T-helper 2 cell treated with Interferon-gamma antibody and Interleukin-4, amounts not matched to agents 100 ng/mL and 5 ng/mL, for 36 hours (primary cell): Measurements from ENCODE around the gene GNB1L. TPM values are rescaled to one million over a fixed set of nuclear protein-coding genes. Genes with fewer than 3 reads are reported as not detected.

Experiments used
- intact Hi-C: fragments of 100-400 bp; cut with micrococcal nuclease; formaldehyde crosslinking; loops from one replicate; pipeline ENCODE4 v1.15.1; 2023
- total RNA-seq: library from RNA; stranded (reverse); gene quantifications from 2 replicates; pipeline ENCODE4 v1.2.3, GENCODE V29; 2022

GNB1L gene
- total RNA-seq, 1 donor from 2014 or later: 9.6 TPM

DNA sequence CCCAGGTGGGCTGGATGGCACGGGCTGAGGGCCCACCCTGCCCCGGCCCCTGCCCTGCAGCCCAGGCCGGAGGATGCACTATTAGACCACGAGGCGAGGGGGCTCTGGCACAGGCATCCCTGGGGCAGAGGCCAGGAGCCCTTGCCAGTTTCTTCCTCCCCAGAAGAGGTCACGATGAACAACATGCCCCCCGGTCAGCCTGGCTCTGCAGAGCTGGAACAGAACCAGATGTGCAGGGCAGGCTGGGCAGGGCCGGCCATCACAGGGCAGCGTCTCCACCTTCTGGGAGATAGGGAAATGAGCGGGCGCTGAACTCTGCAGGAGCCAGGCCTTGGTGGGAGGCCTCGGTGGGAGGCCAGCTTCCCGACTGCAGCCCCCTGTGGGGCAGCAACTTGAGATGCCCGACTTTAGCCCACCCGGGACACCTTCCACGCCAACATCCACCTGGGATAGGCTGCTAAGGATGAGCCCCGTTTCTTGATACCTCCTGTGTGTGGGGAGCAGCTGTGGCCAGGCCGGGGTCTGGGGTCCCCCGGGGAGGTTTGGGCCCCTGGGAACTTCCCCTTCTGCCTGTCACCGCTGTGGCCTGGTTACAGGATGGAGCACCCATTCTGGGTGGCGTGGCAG, 21.8 kb upstream of the GNB1L start:
- intact Hi-C loops: no loop called here

- intact Hi-C loops: no loop called here
These were observed 21.0 kb upstream of the GNB1L start for GRCh38 chr22:19875531-19876313.

DNA sequence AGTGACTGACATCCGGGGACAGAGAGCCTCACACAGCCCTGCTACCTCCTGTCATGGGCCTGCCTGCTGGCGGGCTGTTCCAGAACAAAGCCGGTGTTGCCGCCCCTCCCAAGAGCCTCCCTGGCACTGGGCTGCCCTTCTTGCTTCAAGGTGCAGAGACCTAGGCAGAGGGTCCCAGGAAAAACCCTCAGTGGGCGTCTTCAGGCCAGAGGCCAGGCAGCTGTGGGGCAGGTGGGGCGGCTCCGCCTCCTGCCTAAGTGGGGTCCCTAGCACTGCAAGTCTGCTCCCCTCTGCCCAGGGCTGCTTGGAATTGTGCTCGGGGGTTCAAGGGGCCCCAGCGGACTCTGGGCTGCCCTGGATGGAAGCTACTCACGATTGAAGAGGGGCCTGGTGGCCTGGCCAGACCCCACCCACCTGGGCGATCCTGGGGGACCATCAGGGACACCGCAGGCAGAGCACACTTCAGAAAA, 20.4 kb upstream of the GNB1L start:
- intact Hi-C loops: no loop called here

- intact Hi-C loops: no loop called here
These were observed 19.8 kb upstream of the GNB1L start for GRCh38 chr22:19874307-19875060.

DNA sequence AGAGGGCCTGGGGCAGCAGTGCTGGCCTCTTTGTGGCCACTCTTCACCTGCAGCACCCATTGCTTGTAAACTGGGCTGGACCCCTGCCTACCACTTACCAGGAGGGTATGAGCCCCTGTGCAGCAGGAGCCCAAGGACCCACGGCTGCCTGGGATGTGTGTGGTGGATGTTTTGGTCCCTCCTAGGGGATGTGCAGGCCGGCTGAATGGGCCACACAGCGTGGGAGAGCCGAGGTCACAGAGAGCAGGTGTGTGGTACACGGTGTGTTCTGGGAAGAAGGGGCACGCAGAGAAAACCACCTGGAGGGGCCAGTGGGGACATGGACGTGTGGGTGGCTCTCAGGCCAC, 19.3 kb upstream of the GNB1L start:
- intact Hi-C loops: no loop called here

GRCh38 chr22:19873138-19873959, 18.7 kb upstream of the GNB1L start:
- intact Hi-C loops: no loop called here

GRCh38 chr22:19872779-19873137, 18.1 kb upstream of the GNB1L start:
- intact Hi-C loops: no loop called here

DNA sequence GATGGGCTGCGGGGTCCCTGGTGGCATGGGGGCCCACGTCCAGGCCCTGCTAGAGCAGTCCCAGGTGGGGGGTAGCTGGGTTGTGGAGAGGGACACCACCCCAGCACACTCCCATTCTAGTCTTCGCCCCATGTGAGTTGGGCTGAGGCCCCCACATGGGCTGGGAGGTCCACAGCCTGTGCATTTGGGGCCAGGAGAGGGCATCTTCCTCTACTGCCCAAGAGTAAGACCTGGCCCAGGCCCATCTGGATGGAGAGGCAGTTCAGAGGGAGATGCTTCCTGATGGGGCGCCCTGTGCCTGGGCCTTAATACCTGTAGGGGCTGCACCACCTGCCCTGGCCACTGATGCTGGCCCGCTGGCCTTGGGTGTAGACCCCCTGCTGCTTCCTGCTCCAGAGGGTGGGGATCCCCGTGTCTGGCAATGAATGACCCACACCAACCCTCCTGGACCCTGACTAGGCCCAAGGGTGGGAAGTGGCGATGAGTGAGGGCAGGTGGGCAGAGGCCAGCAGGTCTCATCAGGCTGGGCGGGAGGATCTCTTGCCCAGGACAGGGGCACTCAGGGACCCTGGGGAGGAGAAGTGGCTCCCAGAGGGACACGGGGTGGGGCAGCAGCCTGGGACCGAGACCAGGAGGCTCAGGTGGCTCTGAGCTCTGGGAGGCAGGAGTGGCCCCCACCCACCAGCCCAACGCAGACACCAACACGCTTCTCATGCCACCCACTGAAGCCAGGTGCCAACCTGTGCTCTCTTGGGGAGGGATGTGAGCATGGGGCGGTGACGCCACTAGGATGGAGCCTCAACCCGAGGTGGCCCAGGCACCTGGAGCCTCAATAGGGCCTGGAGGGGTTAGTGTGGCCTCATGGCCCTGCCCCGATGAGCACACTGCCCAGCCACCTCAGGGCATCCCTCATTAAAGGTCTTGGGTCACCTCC, 17.4 kb upstream of the GNB1L start:
- intact Hi-C loops: no loop called here

GRCh38 chr22:19871023-19871844, 16.6 kb upstream of the GNB1L start:
- intact Hi-C loops: no loop called here

- intact Hi-C loops: no loop called here
These were observed 15.7 kb upstream of the GNB1L start for GRCh38 chr22:19870153-19871022.

DNA sequence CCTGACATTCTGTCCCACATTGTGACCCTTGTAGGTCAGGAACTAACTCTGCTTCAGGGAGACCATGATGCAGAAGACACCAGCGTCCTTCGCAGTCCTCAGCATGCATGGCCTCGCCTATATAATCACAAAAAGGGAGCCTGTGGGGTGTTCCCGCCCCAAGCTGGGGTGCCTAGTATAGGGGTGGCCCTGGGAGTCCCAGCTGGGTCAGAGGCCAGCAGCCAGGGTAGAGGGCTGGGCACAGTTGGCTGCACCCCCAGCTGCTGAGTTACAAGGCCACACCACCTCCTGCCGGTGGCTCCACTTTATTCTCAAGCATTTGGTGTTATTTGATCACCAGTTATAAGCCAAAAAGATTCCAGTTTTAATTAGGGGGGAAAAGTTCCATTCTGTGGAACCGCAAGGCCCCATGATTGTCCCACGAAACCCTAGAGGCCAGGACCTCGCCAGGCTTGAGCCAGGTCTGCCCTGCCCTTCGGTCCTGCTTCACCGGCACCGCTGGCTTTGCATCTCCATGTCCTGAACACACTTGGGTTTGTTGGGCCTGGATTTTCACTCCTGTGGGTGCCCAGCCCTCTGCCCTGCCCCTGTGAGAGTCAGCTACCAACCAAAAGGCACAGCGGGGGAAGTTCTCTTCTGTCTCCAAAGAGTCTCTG, 15.0 kb upstream of the GNB1L start:
- intact Hi-C loops: no loop called here

GRCh38 chr22:19868773-19869471, 14.2 kb upstream of the GNB1L start:
- intact Hi-C loops: no loop called here

GRCh38 chr22:19868333-19868732, 13.7 kb upstream of the GNB1L start:
- intact Hi-C loops: no loop called here

DNA sequence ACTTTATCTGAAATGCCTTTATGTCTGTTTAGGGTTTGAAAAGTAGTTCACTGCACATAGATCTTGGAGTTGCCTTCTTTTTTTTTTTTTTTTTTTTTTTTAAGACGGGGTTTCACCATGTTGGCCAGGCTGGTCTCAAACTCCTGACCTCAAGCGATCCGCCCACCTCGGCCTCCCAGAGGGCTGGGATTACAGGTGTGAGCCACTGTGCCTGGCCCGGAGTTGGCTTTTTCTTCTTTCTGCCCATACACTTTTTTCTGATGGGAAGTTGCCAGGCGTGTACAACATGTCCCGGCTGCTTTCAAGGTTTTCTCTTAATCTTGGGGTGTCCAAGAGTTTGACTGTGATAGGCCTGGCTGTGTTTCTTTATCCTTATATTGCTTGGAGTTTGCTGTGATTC, 12.9 kb upstream of the GNB1L start:
- intact Hi-C loops: no loop called here

DNA sequence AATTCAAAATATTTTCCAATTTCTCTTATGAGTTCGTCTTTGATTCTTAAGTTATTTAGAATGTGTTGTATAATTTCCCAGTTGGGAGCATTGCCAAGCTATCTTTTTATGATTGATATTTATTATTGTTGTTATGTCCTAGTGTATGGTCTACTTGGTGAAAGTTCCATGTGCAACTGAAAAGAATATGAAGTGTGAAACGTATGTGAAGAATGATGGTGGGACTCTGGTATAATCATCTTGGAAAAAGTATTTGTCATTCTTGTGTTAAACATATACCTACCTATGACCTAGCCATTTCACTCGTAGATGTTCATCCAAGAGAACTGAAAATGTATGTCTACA, 12.0 kb upstream of the GNB1L start:
- intact Hi-C loops: no loop called here

DNA sequence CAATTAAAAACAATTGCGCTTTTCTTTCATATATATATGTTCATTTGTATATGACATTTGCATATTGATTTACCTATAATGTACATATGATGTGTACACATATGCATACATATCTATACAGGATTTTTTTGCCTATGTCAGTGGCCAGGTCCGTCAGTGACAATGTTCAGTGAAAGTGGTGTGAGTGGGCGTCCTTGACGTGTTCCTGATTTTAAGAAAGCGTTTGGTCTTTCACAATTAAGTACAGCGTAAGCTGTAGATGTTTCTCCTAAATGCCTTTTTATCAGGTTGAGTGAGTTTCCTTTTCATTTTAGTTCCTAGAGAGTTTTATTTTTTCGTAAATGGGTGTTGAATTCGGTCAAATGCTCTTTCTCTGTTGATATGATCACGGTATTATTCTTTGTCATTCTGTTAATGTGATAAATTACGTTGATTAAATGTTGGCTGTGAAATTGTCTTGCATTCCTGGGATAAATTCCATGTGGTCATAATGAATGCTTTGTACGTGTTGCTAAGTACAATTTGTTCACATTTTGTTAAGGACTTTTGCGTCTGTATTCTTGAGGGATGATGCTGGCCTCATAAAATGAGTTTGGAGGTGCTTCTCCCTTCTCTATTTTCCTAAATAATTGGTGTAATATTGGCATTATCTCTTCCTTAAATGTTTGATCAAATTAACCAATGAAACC, 10.6 kb upstream of the GNB1L start:
- intact Hi-C loops: no loop called here

DNA sequence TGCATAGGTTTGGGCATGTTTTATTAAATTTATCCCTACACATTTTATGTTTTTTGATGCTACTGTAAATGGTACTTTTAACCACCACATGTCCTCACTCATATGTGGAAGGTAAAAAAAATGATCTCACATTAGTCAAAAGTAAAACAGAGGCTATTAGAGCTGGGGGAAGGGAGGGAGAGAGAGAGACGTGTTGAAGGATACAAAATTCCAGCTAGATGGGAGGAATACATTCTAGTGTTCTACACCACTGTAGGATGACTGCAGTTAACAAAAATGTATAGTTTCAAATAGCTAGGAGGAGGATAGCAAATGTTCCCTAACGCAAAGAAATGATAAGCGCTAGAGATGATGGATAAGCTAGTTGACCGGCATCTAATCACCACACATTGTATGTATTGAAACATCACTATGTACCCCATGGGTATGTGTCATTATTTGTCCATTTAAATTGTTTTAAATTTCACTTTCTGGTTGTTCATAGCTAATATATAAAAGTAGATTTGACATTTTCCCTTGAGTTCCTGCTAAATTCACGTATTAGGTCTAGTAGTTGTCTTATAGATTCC, 9.9 kb upstream of the GNB1L start:
- intact Hi-C loops: no loop called here
